CD8-positive, alpha-beta memory T cell (primary cell): ENCODE data around the gene SPTBN5. TPM values are rescaled to one million over a fixed set of nuclear protein-coding genes. Genes with fewer than 3 reads are reported as not detected.

ENCODE experiments used
- CTCF ChIA-PET: fragments of 350-600 bp; sonication (Branson Sonifier 250); formaldehyde crosslinking; loops from one replicate; lab custom pipeline; 2021; ENCODE audit warnings: antibody characterized with exemption; lab: Charles Lee
- POLR2A ChIA-PET: fragments of 350-600 bp; sonication (Branson Sonifier 250); formaldehyde crosslinking; loops from one replicate; lab custom pipeline; 2021; ENCODE audit warnings: antibody characterized with exemption; lab: Charles Lee
- DNase-seq, 5 donors: peaks; one replicate each; pipeline versions ENCODE4 v3.0.0 to v3.0.0-alpha.2; 2020 to 2022; ENCODE audit warnings: mixed read lengths in 1 of 5
- H3K27ac ChIP-seq: one replicate; pipeline ENCODE4 v1.7.0; 2013; ENCODE audit warnings: low read depth, mild to moderate bottlenecking, low read length, moderate library complexity
- H3K27me3 ChIP-seq: 2 replicates; pipeline ENCODE4 v1.7.0; 2013; ENCODE audit warnings: low read length, mild to moderate bottlenecking; ENCODE audit not compliant: insufficient read depth, poor library complexity, severe bottlenecking
- H3K36me3 ChIP-seq: 2 replicates; pipeline ENCODE4 v1.7.0; 2013; ENCODE audit warnings: mild to moderate bottlenecking, low read length, moderate library complexity; ENCODE audit not compliant: insufficient read depth
- H3K4me1 ChIP-seq: 2 replicates; pipeline ENCODE4 v1.7.0; 2013; ENCODE audit warnings: mild to moderate bottlenecking, low read length, moderate library complexity; ENCODE audit not compliant: insufficient read depth
- H3K4me3 ChIP-seq: 2 replicates; pipeline ENCODE4 v1.7.0; 2013; ENCODE audit warnings: mild to moderate bottlenecking, low read length
- H3K9me3 ChIP-seq: 2 replicates; pipeline ENCODE4 v1.7.0; 2013; ENCODE audit warnings: mild to moderate bottlenecking, low read length
- H3K27ac Mint-ChIP-seq, 8 donors: one replicate each; pipeline ENCODE4 v1.8.0; 2020 to 2021; ENCODE audit warnings: mixed read lengths in 8 of 8, mild to moderate bottlenecking in 6 of 8, inconsistent platforms in 3 of 8, moderate library complexity in 3 of 8
- H3K27me3 Mint-ChIP-seq, 2 donors: one replicate each; pipeline ENCODE4 v1.8.0; 2020 to 2021; ENCODE audit warnings: mixed read lengths in 2 of 2, mild to moderate bottlenecking in 1 of 2, moderate library complexity in 1 of 2
- H3K36me3 Mint-ChIP-seq, 3 donors: one replicate each; pipeline ENCODE4 v1.8.0; 2020 to 2021; ENCODE audit warnings: mixed read lengths in 3 of 3, inconsistent platforms in 1 of 3, mild to moderate bottlenecking in 1 of 3
- H3K4me1 Mint-ChIP-seq, 3 donors: one replicate each; pipeline ENCODE4 v1.8.0; 2020 to 2021; ENCODE audit warnings: mixed read lengths in 3 of 3, inconsistent platforms in 1 of 3, mild to moderate bottlenecking in 1 of 3
- H3K4me3 Mint-ChIP-seq, 7 donors: one replicate each; pipeline ENCODE4 v1.8.0; 2020 to 2021; ENCODE audit warnings: mixed read lengths in 7 of 7, mild to moderate bottlenecking in 6 of 7, moderate library complexity in 4 of 7, inconsistent platforms in 2 of 7
- H3K9me3 Mint-ChIP-seq, 5 donors: one replicate each; pipeline ENCODE4 v1.8.0; 2020 to 2022; ENCODE audit warnings: mixed read lengths in 5 of 5, mild to moderate bottlenecking in 3 of 5, moderate library complexity in 2 of 5, inconsistent platforms in 1 of 5
- polyA plus RNA-seq: library from polyadenylated mRNA; unstranded; fragments of 300-500 nt; fragmentation: Illumina TruSeq; gene quantifications from one replicate; pipeline ENCODE4 v1.2.3, GENCODE V29; 2021
- total RNA-seq, 2 experiments: library from RNA; stranded (reverse); gene quantifications; one replicate each; pipeline ENCODE4 v1.2.3, GENCODE V29; 2021

SPTBN5 gene
- total and polyA plus RNA-seq, 3 experiments from 2014 or later = 0.31 to 0.39 TPM; not detected in 1

DNA sequence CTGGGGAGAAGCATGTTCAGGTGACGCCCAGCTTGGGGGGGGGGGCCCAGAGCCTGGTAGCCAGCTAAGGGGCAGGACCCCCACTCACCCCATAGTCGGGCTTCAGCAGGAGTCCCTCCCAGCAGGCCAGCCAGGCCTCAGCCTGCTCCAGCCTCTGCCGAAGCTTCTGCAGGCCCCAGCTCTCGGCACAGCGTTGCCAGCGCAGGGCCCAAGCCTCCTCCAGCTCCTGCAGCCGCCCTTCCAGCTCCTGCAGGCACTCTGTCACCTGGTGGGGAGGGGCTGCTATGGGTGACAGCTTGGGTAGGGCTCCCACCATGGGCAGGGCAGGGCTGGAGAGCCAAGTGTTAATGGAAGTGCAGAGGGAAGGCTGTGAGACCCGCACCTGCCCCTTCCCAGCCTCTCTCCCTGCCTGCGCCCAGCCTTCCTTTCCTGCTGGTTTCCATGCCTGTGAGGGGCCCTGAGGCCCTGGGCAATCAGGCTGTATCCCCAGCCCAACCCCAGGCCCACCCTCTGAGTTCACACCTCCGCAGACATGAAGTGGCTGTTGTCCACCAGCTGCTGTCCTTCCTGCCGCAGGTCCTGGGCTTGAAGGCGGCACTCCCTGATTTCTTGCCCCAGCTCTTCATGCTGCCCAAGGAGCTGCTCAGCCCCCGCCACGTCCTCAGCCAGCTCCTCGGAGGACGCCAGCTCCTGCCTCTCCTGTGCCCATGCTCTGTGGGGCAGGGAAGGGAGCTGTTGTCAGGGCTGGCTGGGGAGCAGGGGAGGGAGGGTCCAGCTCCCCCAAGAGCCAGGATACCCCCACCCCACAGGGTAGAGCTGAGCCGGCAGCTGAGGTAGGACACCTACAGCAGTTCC lies 40.9 kb downstream of the SPTBN5 start:
- Histone ChIP-seq H3K4me1 (no peaks in the 10 kb centered on the region), H3K27ac (no peak overlapping the region), H3K9me3 (no peaks in the 10 kb centered on the region), H3K4me3 (no peak overlapping the region), H3K27me3 (no peaks in the 10 kb centered on the region), H3K36me3 (no peaks in the 10 kb centered on the region)
- H3K4me1 Mint-ChIP-seq = no peaks in the 10 kb centered on the region
- peaks cover 0 to 11% (median 0%) of the 10 kb centered on the region in 3 donors for H3K36me3 Mint-ChIP-seq
- H3K4me3 Mint-ChIP-seq = no peak overlapping the region
- ChIA-PET CTCF (interaction anchor here (0.5 to 1.5 kb wide), 2 partner anchors 51 to 147 kb away, joined by 3 to 4 read pairs; no protein-coding TSS in a partner anchor), POLR2A (interaction anchor here (0.7 kb wide), 1 partner anchor 50 kb away, joined by 6 read pairs; no protein-coding TSS in a partner anchor)
- H3K9me3 Mint-ChIP-seq = no peaks in the 10 kb centered on the region
- no peak overlapping the region for H3K27ac Mint-ChIP-seq
- DNase-seq = no peak
- H3K27me3 Mint-ChIP-seq = peaks cover 0 to 2% of the 10 kb centered on the region in 2 donors

DNA sequence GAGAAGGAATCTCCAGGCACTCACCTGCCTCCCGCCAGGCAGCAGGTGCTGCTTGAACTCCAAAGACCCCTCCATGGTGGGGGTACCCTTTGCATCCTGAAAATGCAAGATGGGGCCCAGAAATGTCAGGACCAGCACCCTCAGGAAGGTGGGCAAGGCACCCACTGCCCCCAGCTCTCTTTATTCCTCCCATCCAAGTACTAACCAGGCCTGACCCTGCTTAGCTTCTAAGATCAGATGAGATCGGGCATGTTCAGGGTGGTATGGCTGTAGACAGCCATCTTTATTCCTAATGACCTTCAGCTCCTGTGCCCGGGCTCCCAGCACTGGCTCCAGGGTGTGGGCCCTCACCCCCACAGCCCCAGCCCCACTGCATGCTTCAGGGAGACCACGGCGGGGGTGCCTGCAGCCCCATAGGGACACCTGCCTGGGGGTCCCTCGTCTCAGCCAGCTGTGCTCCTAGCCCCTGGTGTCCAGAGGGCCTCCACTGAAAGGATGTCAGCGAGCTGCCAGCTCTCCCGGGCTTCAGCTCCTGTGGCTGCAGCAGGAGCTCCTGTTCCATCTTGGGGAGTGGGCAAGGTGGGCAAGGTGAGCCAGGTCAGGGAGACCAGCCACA lies 42.0 kb downstream of the SPTBN5 start:
- H3K4me3 Mint-ChIP-seq = no peak overlapping the region
- ChIA-PET POLR2A (no interaction called here), CTCF (interaction anchor here (1.5 kb wide), 1 partner anchor 52 kb away, joined by 4 read pairs; no protein-coding TSS in a partner anchor)
- Histone ChIP-seq H3K27ac (no peak overlapping the region), H3K4me3 (no peak overlapping the region), H3K36me3 (no peaks in the 10 kb centered on the region), H3K9me3 (no peaks in the 10 kb centered on the region), H3K4me1 (no peaks in the 10 kb centered on the region), H3K27me3 (no peaks in the 10 kb centered on the region)
- H3K9me3 Mint-ChIP-seq = no peaks in the 10 kb centered on the region
- no peak overlapping the region for H3K27ac Mint-ChIP-seq
- peaks cover 0 to 22% (median 0%) of the 10 kb centered on the region in 3 donors for H3K36me3 Mint-ChIP-seq
- no peak for DNase-seq
- peaks cover 0 to 2% of the 10 kb centered on the region in 2 donors for H3K27me3 Mint-ChIP-seq
- H3K4me1 Mint-ChIP-seq = no peaks in the 10 kb centered on the region

DNA sequence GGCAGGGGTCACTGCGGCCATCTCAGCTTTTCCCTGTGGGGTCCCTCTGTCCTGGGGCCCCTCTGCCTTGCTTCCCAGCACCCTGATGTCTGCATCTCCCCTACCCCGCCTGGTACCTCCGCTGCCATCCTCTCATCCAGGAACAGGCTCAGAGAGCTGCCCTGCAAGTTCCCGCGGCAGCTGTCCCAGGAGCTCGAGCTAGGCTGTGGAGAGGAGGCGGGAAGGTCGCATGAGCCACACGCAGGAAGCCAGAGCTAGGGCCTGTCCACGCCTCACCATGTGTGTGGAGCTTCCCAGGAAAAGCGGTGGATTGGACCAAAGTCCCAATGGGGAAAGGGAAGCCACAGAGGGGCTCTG lies 42.7 kb downstream of the SPTBN5 start:
- no peaks in the 10 kb centered on the region for H3K9me3 Mint-ChIP-seq
- H3K27me3 Mint-ChIP-seq = peaks cover 0 to 2% of the 10 kb centered on the region in 2 donors
- CTCF ChIA-PET = no interaction called here

GRCh38 chr15:41850482-41851166 lies 43.2 kb downstream of the SPTBN5 start:
- H3K9me3 Mint-ChIP-seq = no peaks in the 10 kb centered on the region
- CTCF ChIA-PET = interaction anchor here (1.3 kb wide), 1 partner anchor 23 kb away, joined by 3 read pairs; no protein-coding TSS in a partner anchor
- peaks cover 0 to 34% (median 0%) of the 10 kb centered on the region in 3 donors for H3K36me3 Mint-ChIP-seq

More for the DNA sequence above, 42.7 kb downstream of the SPTBN5 start:
- no peaks in the 10 kb centered on the region for H3K27me3 ChIP-seq
- H3K9me3 ChIP-seq = no peaks in the 10 kb centered on the region
- H3K4me3 ChIP-seq = no peak overlapping the region
- Mint-ChIP-seq H3K4me1 (no peaks in the 10 kb centered on the region), H3K4me3 (no peak overlapping the region), H3K36me3 (peaks cover 0 to 29% (median 0%) of the 10 kb centered on the region in 3 donors), H3K27ac (peak overlapping the region in 2 of 8 donors; percentile 38 to 64)
- POLR2A ChIA-PET = interaction anchor here (0.6 to 1.1 kb wide), 2 partner anchors 17 to 1115 kb away, joined by 3 to 4 read pairs; no protein-coding TSS in a partner anchor
- H3K27ac ChIP-seq = no peak overlapping the region
- no peaks in the 10 kb centered on the region for H3K36me3 ChIP-seq
- DNase-seq = no peak
- H3K4me1 ChIP-seq = no peaks in the 10 kb centered on the region

GRCh38 chr15:41849861-41850260 lies 44.0 kb downstream of the SPTBN5 start:
- Mint-ChIP-seq H3K27ac (peak overlapping the region in 4 of 8 donors; percentile 21 to 60 (median 52)), H3K4me3 (no peak overlapping the region), H3K36me3 (peaks cover 0 to 40% (median 0%) of the 10 kb centered on the region in 3 donors), H3K4me1 (no peaks in the 10 kb centered on the region), H3K9me3 (no peaks in the 10 kb centered on the region), H3K27me3 (no peaks in the 10 kb centered on the region)
- Histone ChIP-seq H3K4me1 (no peaks in the 10 kb centered on the region), H3K27ac (no peak overlapping the region), H3K36me3 (no peaks in the 10 kb centered on the region), H3K9me3 (no peaks in the 10 kb centered on the region), H3K27me3 (no peaks in the 10 kb centered on the region), H3K4me3 (no peak overlapping the region)
- CTCF ChIA-PET = interaction anchor here (1.3 kb wide), 1 partner anchor 23 kb away, joined by 3 read pairs; no protein-coding TSS in a partner anchor
- no peak for DNase-seq
- POLR2A ChIA-PET = interaction anchor here (1.1 kb wide), 1 partner anchor 15 kb away, joined by 4 read pairs; no protein-coding TSS in a partner anchor

More at GRCh38 chr15:41850482-41851166, 43.2 kb downstream of the SPTBN5 start:
- H3K4me1 Mint-ChIP-seq = no peaks in the 10 kb centered on the region
- H3K27ac Mint-ChIP-seq = peak overlapping the region in 3 of 8 donors; percentile 38 to 60 (median 58)
- no peak for DNase-seq
- H3K9me3 ChIP-seq = no peaks in the 10 kb centered on the region
- H3K4me1 ChIP-seq = no peaks in the 10 kb centered on the region
- H3K27me3 Mint-ChIP-seq = no peaks in the 10 kb centered on the region
- H3K4me3 Mint-ChIP-seq = no peak overlapping the region
- POLR2A ChIA-PET = interaction anchor here (0.6 to 1.1 kb wide), 2 partner anchors 16 to 1114 kb away, joined by 3 to 4 read pairs; no protein-coding TSS in a partner anchor
- H3K36me3 ChIP-seq = no peaks in the 10 kb centered on the region
- no peaks in the 10 kb centered on the region for H3K27me3 ChIP-seq
- H3K4me3 ChIP-seq = no peak overlapping the region
- no peak overlapping the region for H3K27ac ChIP-seq

DNA sequence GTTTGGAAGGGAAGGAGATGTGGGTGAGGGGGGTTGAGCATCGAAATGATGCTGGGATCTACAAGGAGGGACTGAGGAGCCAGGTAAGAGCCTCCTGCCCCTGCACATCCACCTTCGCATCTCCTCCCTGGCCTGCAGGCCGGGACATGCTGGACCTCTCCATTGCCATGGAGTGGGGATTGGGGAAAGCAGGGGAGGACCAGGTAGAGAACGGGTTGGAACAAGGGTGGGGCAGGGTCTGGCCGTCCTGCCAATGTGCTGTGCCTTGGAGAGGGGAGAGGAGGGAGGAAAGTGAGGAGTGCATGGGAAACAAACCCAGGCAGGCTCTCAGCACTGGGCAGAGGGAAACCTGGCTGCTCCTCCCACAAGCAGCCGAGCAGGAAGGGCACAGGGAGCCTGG lies 44.6 kb downstream of the SPTBN5 start:
- no peaks in the 10 kb centered on the region for H3K4me1 ChIP-seq
- no peaks in the 10 kb centered on the region for H3K4me1 Mint-ChIP-seq
- peak overlapping the region in 2 of 8 donors; percentile 61 to 86 for H3K27ac Mint-ChIP-seq
- DNase-seq = no peak
- ChIA-PET CTCF (interaction anchor here (1.3 kb wide), 1 partner anchor 22 kb away, joined by 3 read pairs; no protein-coding TSS in a partner anchor), POLR2A (interaction anchor here (0.6 kb wide), 1 partner anchor 51 kb away, joined by 3 read pairs; no protein-coding TSS in a partner anchor)
- no peaks in the 10 kb centered on the region for H3K27me3 Mint-ChIP-seq
- H3K4me3 ChIP-seq = no peak overlapping the region
- H3K36me3 ChIP-seq = no peaks in the 10 kb centered on the region
- no peaks in the 10 kb centered on the region for H3K9me3 ChIP-seq
- H3K9me3 Mint-ChIP-seq = no peaks in the 10 kb centered on the region
- H3K36me3 Mint-ChIP-seq = peaks cover 0 to 47% (median 0%) of the 10 kb centered on the region in 3 donors
- no peaks in the 10 kb centered on the region for H3K27me3 ChIP-seq
- no peak overlapping the region for H3K27ac ChIP-seq
- no peak overlapping the region for H3K4me3 Mint-ChIP-seq

GRCh38 chr15:41848631-41849030 lies 45.2 kb downstream of the SPTBN5 start:
- no peaks in the 10 kb centered on the region for H3K4me1 ChIP-seq
- Mint-ChIP-seq H3K27me3 (no peaks in the 10 kb centered on the region), H3K4me3 (no peak overlapping the region), H3K4me1 (no peaks in the 10 kb centered on the region), H3K9me3 (no peaks in the 10 kb centered on the region), H3K27ac (peak overlapping the region in 4 of 8 donors; percentile 17 to 64 (median 62)), H3K36me3 (peaks cover 0 to 50% (median 0%) of the 10 kb centered on the region in 3 donors)
- no peak overlapping the region for H3K27ac ChIP-seq
- no peaks in the 10 kb centered on the region for H3K36me3 ChIP-seq
- DNase-seq = no peak
- no peaks in the 10 kb centered on the region for H3K9me3 ChIP-seq
- CTCF ChIA-PET = no interaction called here
- H3K27me3 ChIP-seq = no peaks in the 10 kb centered on the region
- H3K4me3 ChIP-seq = no peak overlapping the region
- POLR2A ChIA-PET = interaction anchor here (0.6 kb wide), 1 partner anchor 52 kb away, joined by 3 read pairs; no protein-coding TSS in a partner anchor
